H7 (cell line): ENCODE results near the gene GPR148. TPM values are rescaled to one million over a fixed set of nuclear protein-coding genes. Genes with fewer than 3 reads are reported as not detected.
A peak's percentile ranks its signal among the peaks of the same experiment; 100 is the strongest.

ENCODE experiments used
- DNase-seq: peaks from one replicate; pipeline ENCODE4 v3.0.0; 2012
- H3K27me3 ChIP-seq: 2 replicates; pipeline ENCODE4 v1.6.0; 2011; ENCODE audit warnings: mild to moderate bottlenecking, low read length; ENCODE audit not compliant: control insufficient read depth, insufficient read depth
- H3K36me3 ChIP-seq: replicated peaks from 2 replicates; pipeline ENCODE4 v1.5.1; 2011; ENCODE audit warnings: low read length; ENCODE audit not compliant: control insufficient read depth, insufficient read depth
- H3K4me3 ChIP-seq: 2 replicates; pipeline ENCODE4 v1.5.1; 2011; ENCODE audit warnings: low read depth, mild to moderate bottlenecking, control low read depth, low read length, moderate library complexity; ENCODE audit not compliant: insufficient read depth
- total RNA-seq: library from RNA; depleted of rRNA; stranded (reverse); fragments of >200 nt; shearing (Covaris generic); gene quantifications from 2 replicates; pipeline ENCODE4 v1.2.3, GENCODE V29; 2014

Gene GPR148
- total RNA-seq, 1 experiment from 2014 or later, result 0.10 TPM

DNA sequence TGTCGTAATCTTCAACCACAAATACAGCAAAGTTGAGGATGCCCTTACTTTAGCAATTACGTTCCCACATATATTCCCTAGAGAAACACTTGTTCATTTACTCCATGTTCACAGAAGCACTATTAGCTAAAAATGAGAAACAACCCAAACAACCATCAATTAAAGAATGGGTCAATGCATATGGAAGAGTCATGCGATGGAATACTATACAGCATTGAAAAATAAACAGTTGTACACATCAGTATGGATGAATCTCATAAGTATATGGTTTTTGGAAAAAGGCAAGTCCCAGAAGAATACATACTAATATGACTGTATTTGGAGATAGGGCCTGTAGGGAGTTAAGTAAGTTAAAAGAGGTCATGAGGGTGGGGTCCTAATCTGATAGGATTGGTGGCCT is 6.3 kb downstream of the GPR148 start:
- no peak for DNase-seq
- Histone ChIP-seq H3K4me3 (no peak overlapping the region), H3K27me3 (no peaks in the 10 kb centered on the region), H3K36me3 (no peaks in the 10 kb centered on the region)

DNA sequence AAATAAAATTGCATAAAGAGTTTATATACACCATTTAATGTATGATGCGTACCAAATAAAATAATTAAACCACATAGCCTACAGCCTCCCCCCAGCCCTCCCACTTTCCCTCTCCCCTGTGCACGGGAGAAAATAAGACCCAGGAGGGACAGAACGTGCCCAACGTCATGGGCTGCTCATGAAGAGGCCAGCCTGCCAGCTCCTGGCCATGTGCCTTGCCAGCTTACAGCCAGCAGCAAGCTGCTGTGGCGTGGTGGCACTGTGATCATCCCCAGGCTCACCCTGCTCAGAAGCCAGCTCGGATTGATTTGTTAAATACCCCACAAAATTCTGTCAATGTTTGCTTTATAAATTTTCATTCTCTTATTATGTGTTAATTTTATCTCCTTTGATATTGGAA is 7.6 kb downstream of the GPR148 start:
- no peak for DNase-seq
- H3K4me3 ChIP-seq, result no peak overlapping the region
- no peaks in the 10 kb centered on the region for H3K36me3 ChIP-seq
- H3K27me3 ChIP-seq, result no peaks in the 10 kb centered on the region

DNA sequence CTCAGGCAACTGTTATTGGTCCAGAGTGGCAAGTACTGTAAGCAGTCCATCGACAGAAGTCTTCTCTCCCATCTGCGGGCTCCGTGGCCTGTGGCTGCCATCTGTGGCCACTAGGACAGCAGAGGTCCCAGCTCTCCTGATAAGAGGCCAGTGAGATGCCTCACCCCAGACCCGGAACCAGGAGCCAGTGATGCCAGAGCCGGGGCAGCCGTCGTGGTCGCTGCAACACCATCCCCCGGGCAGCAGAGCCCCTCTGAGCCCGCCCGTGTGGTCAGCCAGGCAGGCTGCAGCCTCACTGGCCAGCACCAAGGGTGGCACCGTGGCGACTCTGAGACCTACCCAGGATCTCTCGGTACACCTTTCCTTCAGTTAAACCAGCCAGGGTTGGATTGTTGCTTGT is 8.7 kb downstream of the GPR148 start:
- H3K27me3 ChIP-seq, result no peaks in the 10 kb centered on the region
- no peak for DNase-seq
- H3K4me3 ChIP-seq, result no peak overlapping the region
- H3K36me3 ChIP-seq, result no peaks in the 10 kb centered on the region

DNA sequence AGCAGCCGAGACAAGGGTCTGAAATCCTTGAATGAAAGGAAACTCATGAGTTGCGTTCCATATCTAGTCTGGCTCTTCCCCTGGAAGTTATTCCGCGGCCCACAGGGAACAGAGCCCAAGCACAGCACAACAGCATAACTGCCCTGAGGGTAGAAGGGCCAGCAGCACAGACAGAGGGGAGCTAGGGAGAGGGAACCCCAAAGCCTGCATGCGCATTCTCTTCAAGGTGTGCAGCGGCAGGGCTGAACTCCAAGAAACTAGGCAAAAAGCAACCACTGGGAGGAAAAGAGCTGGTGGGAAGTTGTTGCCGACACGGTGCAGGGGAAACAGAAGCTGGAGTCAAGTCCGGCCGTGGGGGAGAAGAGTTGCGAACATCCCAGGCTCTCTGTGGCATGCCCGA is 11.8 kb downstream of the GPR148 start:
- Histone ChIP-seq H3K4me3 (no peak overlapping the region), H3K36me3 (no peaks in the 10 kb centered on the region), H3K27me3 (no peaks in the 10 kb centered on the region)
- no peak for DNase-seq

DNA sequence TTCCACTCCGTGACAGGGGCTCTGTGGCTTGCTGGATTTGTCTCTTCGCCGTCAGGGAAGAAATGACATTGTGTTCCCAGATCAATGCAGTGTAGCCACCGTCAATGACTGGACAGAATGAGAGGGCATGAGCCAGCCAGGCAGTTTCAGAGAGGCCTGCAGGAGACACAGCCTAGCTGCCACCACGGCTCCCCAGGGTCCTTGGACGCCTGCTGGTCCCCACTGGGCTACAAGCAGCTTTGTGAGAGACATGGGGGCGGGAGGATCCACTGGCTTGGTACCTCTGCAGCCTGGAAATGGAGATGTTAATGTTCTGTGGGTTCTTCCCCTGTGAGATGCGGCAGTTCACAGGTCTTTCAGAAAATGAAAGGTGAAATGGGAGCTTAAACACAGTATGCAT is 14.4 kb downstream of the GPR148 start:
- DNase-seq, result no peak
- H3K27me3 ChIP-seq, result no peaks in the 10 kb centered on the region
- no peak overlapping the region for H3K4me3 ChIP-seq
- H3K36me3 ChIP-seq, result no peaks in the 10 kb centered on the region

DNA sequence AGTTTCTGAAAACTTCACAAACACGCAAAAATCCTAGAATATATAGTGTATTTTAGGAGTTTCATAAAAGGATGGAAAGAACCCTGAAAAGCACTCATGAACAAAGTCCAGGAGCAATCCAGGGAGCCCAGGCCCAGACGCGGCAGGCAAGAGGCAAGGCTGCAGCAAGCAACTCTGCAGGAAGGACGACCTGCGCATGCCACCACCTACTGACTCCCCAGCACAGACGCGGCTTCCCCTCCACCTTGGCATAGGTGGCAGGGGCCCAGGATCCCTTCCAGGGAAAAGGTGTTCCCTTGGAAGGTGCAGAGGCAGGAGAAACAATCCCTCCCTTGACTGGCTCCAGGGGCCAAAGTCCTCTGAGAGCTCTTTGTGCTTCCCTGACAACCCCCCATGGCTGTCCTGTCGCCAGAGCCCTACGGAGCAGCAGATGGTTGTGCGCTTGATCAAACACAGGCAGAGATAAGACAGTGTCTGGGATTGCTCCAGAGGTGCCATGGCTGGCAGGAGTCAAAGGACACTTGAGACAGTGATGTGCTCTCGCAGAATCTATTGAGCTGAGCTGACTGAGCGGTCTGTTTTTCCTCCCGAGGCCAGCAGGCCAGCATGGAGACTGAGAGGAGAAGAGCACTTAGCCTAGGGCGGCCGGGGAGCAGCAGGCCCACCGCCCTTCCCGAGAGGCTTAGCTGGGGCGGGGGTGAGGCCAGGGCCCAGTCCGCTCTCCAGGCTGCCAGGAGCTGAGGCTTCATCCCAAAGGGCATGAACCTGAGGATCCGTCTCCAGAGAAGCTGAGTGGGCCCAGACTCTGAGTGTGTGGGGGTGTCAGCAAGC is 15.6 kb downstream of the GPR148 start:
- no peaks in the 10 kb centered on the region for H3K27me3 ChIP-seq
- peak; percentile 74 for DNase-seq
- no peaks in the 10 kb centered on the region for H3K36me3 ChIP-seq
- H3K4me3 ChIP-seq, result no peak overlapping the region

DNA sequence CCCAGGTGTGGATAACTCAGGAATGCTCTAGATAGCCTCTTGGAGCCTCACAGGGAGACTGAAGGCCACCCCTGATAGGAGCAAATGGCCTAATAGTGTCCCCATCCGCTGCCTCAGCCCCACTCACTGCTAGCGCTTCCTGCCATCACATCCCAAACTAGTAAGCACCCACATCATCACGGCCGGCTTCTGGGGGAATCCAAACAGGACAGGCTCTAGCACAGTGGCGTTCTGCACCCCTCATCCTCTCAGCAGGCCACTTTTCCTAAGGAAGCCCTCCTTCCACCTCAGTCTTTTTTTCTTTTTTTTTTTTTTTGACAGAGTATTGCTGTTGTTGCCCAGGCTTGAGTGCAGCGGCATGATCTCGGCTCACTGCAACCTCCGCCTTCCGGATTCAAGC is 20.2 kb downstream of the GPR148 start:
- Histone ChIP-seq H3K36me3 (no peaks in the 10 kb centered on the region), H3K27me3 (no peaks in the 10 kb centered on the region), H3K4me3 (no peak overlapping the region)
- DNase-seq, result no peak

DNA sequence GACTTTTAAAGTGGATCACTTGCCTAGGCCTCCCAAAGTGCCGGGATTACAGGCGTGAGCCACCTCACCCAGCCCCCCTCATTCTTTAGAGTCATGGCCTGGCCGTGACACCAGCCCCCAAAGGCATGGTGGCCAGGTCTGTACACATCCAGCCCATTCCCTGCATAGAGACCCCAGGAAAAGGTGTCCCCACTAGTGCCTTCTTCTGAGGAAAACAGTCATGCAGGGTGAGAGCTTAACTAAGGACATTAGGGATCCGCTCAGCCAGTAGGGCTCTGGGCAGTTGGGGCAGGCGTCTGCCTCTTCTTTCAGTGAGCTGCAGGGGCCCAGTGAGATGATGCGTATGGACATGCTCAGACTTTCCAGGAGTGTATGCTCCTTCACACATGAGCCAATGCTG is 20.8 kb downstream of the GPR148 start:
- peaks cover 1% of the 10 kb centered on the region for H3K27me3 ChIP-seq
- no peaks in the 10 kb centered on the region for H3K36me3 ChIP-seq
- H3K4me3 ChIP-seq, result no peak overlapping the region
- DNase-seq, result no peak

DNA sequence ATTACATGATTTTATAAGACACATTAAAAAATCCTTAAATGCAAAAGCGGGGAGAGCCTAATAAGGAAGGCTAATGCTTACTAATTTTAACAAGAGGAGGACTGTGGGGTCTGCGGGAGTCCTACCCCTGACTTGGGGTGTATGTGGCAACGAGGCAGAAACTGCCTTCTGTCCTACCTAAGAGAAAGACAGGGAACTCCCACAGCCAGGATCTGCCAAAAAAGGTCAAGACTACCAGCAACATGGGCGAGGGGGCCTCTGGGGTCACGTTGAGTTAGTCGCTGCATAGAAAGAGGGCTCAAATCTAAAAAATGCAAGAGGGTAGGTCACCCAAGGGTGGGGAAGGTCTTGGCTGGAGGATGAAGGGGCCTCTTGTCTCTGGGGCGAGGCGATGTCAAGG is 25.9 kb downstream of the GPR148 start:
- Histone ChIP-seq H3K36me3 (no peaks in the 10 kb centered on the region), H3K4me3 (peak overlapping the region; percentile 60), H3K27me3 (peaks cover 18% of the 10 kb centered on the region)
- DNase-seq, result peak; percentile 62

DNA sequence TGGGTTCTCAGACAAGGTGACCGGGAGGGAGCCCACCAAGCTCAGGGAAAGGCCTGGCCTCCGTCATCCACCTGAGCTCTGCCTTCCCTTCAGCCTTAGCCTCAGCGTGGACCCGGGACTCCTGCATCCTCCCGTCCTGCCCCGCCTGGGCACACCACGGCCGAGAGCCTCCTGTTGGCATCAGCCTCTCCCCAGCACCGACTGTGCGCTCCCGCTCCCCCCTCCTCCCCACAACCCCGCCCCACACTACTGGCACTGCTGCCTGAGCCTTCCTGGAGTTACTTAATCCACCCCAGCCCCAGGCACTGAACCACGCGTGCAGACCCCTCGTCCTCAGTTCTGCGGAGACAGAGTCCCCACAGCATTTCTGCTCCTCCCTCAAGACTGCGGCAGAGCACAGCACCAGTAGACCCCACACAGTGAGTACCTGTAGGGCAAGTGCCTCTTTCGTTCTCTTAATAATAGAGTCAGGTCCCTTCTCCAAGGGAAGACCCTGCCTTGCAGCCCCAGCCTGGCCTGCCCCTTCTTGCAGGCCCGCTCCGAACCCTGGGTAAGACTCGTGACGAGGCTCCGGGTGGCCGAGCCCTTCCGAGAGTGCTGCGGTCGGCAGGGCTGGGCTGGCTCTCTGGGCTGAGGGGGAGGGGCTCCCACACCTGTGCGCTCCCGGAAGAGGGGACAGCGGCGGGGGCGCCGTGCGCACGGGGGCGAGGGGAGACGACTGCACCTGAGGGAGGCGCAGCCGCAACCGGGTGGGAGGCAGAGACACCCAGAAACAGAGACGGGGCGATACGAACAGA is 26.6 kb downstream of the GPR148 start, which contains the start of gene AMER3:
Gene AMER3 (plus strand): TSS at position 285 of the 797 bp plus-strand sequence. CDS start 6,533 bp downstream, outside the sequence.
- peak; percentile 94 for DNase-seq
- peaks cover 18% of the 10 kb centered on the region for H3K27me3 ChIP-seq
- H3K4me3 ChIP-seq, result peak within 1 kb of the TSS; percentile 60
- no peaks in the 10 kb centered on the region for H3K36me3 ChIP-seq

DNA sequence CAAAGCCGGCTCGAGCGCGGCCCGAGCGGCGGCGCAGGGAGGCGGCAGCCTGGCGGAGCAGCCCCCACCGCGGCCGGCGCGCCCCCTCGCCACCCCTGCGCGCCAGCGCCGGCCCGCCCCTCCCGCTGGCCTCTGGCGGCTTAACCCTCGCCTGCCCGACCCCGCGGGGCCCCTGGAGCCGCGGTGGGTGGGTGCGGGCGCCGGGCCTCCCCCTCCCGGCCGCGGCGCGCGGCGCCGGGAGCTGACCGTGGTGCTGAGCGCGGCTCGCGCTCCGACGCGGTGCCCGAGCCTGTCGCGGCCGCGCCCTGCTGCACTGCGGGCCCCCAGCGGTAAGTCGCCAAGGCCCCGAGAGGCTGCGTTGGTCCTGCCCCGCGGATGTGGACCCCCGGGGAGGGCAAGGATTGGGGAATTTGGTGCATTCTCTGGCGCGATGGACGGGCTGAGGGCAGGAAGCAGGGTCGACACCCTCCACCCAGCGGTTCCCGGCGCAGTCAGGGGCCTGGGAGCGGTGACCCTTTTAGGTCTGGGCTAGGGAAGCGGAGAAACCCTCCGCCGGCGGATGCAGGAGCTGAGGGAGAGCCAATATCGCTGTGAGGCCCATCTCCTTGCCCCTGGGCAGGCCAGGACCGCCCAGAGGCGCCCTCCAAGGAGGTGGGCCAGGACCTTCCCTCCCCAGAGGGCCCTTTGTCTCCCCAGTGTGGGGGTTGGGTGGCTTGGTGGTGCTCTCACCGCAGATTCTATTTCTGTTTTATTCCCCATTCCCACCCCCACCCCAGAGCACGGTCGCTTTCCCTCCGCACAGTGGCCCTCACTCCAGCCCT is 27.4 kb downstream of the GPR148 start:
- Histone ChIP-seq H3K36me3 (no peaks in the 10 kb centered on the region), H3K4me3 (peak overlapping the region; percentile 60), H3K27me3 (peaks cover 18% of the 10 kb centered on the region)
- peak; percentile 97 for DNase-seq

DNA sequence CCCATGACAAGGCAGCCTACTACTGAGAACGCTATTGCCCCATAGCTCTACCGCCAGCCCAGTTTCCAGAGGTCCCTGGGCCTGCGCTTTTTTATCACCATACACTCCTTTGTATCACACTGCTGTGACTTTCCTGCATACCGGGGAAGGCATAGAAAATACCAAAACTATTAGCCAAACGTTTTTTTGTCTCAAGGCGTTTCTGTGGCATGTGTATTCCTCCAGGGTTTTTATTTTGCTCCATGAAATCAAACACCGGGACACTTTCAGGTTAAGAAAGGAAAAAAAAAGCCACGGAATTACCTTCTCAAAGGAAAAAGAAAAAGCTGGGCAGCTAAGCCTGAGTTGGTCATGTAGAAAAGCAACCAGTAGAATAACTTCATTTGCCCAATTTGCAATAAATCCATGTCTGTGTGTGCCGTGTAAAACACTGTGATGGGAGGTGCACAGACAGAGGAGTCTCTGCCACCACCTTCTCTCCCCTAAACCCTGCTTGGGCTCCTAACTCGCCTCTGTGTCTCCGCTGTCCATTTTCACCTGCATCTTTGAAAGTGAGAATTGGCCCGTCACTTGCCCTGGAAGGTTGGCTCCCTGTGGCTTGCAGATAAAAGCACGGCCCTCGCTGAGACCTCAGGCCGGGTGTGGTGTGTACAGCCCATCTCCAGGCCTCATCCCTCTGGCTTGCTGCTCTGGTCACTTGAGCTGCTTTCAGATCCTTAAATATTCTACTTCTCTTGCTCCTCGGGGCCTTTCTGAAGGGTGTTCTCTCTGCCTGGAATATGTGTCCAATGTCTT is 28.2 kb downstream of the GPR148 start:
- peak overlapping the region; percentile 53; the same call in 1 of the 2 replicates for H3K4me3 ChIP-seq
- H3K27me3 ChIP-seq, result peaks cover 18% of the 10 kb centered on the region
- no peaks in the 10 kb centered on the region for H3K36me3 ChIP-seq
- peak; percentile 32 for DNase-seq

DNA sequence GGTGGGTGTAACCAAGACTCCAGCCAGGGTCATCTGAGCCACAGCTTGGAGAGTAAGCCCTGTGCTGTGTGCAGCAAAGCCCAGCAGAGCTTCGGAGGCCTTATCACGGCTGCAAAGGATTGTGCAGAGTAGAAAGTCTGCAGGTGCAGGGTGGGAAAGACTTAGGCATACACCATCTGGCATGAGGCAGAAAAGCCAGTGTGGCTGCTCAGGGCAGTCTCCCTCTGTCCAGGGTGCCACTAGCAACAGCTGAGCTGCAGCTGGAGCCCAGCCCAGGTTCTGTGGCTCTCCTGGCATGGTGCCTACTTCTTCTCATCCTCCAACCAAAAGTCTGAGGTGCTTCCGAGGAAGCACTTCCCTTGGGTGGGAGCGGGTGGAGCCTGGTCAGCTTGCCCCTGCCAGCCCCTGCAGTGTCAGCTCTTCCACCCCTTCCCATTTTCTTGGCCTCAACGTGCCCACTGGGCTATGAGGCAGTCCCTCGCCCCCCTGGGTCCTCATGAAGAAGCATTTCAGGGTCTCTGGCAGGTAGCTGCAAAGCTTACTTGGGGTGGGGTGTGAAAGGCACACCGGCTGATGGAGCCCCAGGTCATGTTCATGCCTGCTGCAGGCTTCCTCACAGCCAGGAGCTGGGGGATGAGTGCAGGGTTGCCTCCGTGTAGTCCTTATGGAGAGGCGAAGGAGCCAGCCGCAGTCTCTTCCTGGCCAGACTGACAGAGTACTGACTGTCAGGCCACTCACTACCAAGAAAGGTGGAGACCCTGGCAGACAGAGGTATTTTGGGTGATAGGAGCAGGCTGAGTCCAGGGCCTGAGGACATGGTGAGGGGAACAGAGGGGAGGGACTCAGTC is 31.3 kb downstream of the GPR148 start:
- H3K27me3 ChIP-seq, result peaks cover 12% of the 10 kb centered on the region

More for the DNA sequence above, 31.3 kb downstream of the GPR148 start:
- Histone ChIP-seq H3K36me3 (no peaks in the 10 kb centered on the region), H3K4me3 (no peak overlapping the region)
- DNase-seq, result peak; percentile 29
